Stimulated activated CD8-positive, alpha-beta memory T cell treated with anti-CD3 and anti-CD28 coated beads, Interleukin-2, amount 100 ng/mL, for 1 hour (primary cell): ENCODE measurements around the gene ITM2B.
"Not testable (repeated sequence)": the region's sequence is repeated elsewhere in the genome, so short reads cannot be mapped to it uniquely, and the experiment has no call there.

Source experiments
- DNase-seq, 2 donors: peaks; one replicate each; pipeline ENCODE4 v3.0.0-alpha.2; 2020; ENCODE audit warnings: low read depth in 2 of 2

The ITM2B gene

GRCh38 chr13:48224701-48225100 is 8.3 kb upstream of the ITM2B start:
- DNase-seq = no peak

GRCh38 chr13:48230541-48230940 is 2.5 kb upstream of the ITM2B start:
- no peak for DNase-seq

- DNase-seq = no peak
Observed at GRCh38 chr13:48231080-48231479, 1.9 kb upstream of the ITM2B start.

- DNase-seq = no peak
Observed at GRCh38 chr13:48231933-48232332, 1.1 kb upstream of the ITM2B start.

GRCh38 chr13:48232420-48233045 is 473 bp upstream of the ITM2B start:
- no peak for DNase-seq

GRCh38 chr13:48233889-48234488 is 983 bp downstream of the ITM2B start:
- no peak for DNase-seq

- DNase-seq = no peak
Observed at GRCh38 chr13:48234566-48235340, 1.7 kb downstream of the ITM2B start.

GRCh38 chr13:48235341-48236135 is 2.5 kb downstream of the ITM2B start:
- DNase-seq = no peak

GRCh38 chr13:48236528-48237353 is 3.7 kb downstream of the ITM2B start:
- no peak for DNase-seq

GRCh38 chr13:48239369-48239768 is 6.4 kb downstream of the ITM2B start:
- not testable (repeated sequence) for DNase-seq

GRCh38 chr13:48241651-48242050 is 8.6 kb downstream of the ITM2B start:
- DNase-seq = no peak

GRCh38 chr13:48242677-48243076 is 9.7 kb downstream of the ITM2B start:
- DNase-seq = no peak

GRCh38 chr13:48244159-48244558 is 11.2 kb downstream of the ITM2B start:
- no peak for DNase-seq

GRCh38 chr13:48246102-48246501 is 13.1 kb downstream of the ITM2B start:
- DNase-seq = no peak

GRCh38 chr13:48249018-48249417 is 16.0 kb downstream of the ITM2B start:
- no peak for DNase-seq

GRCh38 chr13:48251611-48252081 is 18.6 kb downstream of the ITM2B start:
- no peak for DNase-seq

GRCh38 chr13:48252176-48252575 is 19.2 kb downstream of the ITM2B start:
- DNase-seq = no peak

GRCh38 chr13:48253849-48254248 is 20.8 kb downstream of the ITM2B start:
- no peak for DNase-seq

- no peak for DNase-seq
Observed at GRCh38 chr13:48255090-48255489, 22.1 kb downstream of the ITM2B start.

GRCh38 chr13:48255954-48256353 is 22.9 kb downstream of the ITM2B start:
- DNase-seq = no peak

- DNase-seq = no peak
Observed at GRCh38 chr13:48258002-48258401, 25.0 kb downstream of the ITM2B start.
